Ascending aorta (tissue), 2 donors: Measurements from ENCODE around the gene ZMIZ1. TPM values are rescaled to one million over a fixed set of nuclear protein-coding genes. Genes with fewer than 3 reads are reported as not detected.

ENCODE experiments used
- DNase-seq, 2 donors: peaks; one replicate each; pipeline ENCODE4 v3.0.0-alpha.2; 2019; ENCODE audit warnings: low spot score in 2 of 2
- H3K27ac ChIP-seq, 2 donors: fragments of 200-600 bp; sonication (generic); one replicate each; pipeline ENCODE4 v1.5.1; 2016 to 2017; ENCODE audit warnings: mild to moderate bottlenecking in 1 of 2
- H3K27me3 ChIP-seq: fragments of 200-600 bp; sonication (generic); one replicate; pipeline ENCODE4 v1.5.1; 2017
- H3K36me3 ChIP-seq, 2 donors: fragments of 200-600 bp; sonication (generic); one replicate each; pipeline ENCODE4 v1.5.1; 2016
- H3K4me1 ChIP-seq, 2 donors: fragments of 200-600 bp; sonication (generic); one replicate each; pipeline ENCODE4 v1.5.1; 2016 to 2017; ENCODE audit warnings: mild to moderate bottlenecking in 1 of 2
- H3K4me3 ChIP-seq, 2 donors: fragments of 200-600 bp; sonication (generic); one replicate each; pipeline ENCODE4 v1.5.1; 2016 to 2017; ENCODE audit warnings: mild to moderate bottlenecking in 1 of 2
- H3K9me3 ChIP-seq, 2 donors: fragments of 200-600 bp; sonication (generic); one replicate each; pipeline ENCODE4 v1.5.1; 2016
- CTCF ChIP-seq, 3 experiments: fragments of 200-600 bp in 2 of 3; fragments of 450-650 bp in 1 of 3; sonication (generic) in 2 of 3; IDR thresholded peaks; one replicate each; pipeline ENCODE4 v1.5.1; 2016 to 2019; ENCODE audit warnings: antibody characterized with exemption in 3 of 3, mild to moderate bottlenecking in 1 of 3, moderate library complexity in 1 of 3
- intact Hi-C: fragments of 100-400 bp; cut with DNase I; formaldehyde crosslinking; loops from one replicate; pipeline ENCODE4 v1.15.1; 2023
- total RNA-seq: library from RNA; depleted of rRNA; stranded (reverse); fragments of >200 nt; gene quantifications from one replicate; pipeline ENCODE4 v1.1.0, GENCODE V29; 2016

Gene ZMIZ1
- total RNA-seq, 1 donor from 2014 or later = 96.2 TPM

DNA sequence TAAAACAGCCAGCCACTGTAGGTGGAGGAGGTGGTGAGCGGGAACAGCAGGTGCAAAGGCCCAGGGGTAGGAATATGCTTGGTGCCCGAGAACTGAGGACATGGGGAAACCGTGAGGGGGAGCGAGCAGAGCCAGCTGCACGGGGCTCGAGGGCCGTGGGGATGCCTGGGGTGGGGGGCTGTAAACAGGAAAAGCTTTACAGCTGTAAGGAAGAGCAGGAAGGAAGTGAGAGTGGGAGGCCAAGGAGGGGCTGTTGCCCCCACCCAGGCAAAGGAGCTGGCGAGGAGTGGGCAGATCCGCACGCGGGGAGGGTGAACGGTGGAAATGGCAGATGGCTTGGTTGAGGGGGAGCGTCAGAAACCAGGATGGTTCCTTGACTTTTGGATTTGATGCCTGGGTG, 34.4 kb downstream of the ZMIZ1 start:
- TF ChIP-seq CTCF (IDR thresholded peaks at IDR 0.05) = no peak
- peaks cover 26 to 55% of the 10 kb centered on the region in 2 donors for H3K4me1 ChIP-seq
- no peaks in the 10 kb centered on the region for H3K27me3 ChIP-seq
- no peak overlapping the region for H3K4me3 ChIP-seq
- H3K9me3 ChIP-seq = no peaks in the 10 kb centered on the region
- intact Hi-C loops = no loop called here
- no peak for DNase-seq
- peak overlapping the region; percentile 79 to 86 for H3K27ac ChIP-seq
- no peaks in the 10 kb centered on the region for H3K36me3 ChIP-seq

DNA sequence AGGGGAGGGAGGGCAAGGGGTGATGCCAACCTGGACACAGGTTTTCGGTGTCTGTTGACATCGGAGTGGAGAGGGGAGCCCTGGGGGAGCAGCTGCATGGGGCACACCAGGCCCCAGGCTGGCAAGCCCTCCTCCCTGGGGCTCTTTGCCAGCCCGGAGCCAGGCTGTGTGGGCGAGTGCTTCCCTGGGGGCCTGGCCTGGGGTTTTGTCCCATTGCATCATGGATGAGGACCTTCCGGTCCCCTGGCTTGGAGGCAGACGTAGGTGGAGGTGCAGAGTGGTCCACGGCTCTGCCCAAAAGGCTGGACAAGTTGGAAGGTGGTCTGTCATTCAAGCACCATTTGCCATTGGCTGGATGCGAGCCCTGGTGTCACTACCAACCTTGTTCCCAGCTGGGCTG, 34.8 kb downstream of the ZMIZ1 start:
- Histone ChIP-seq H3K27me3 (no peaks in the 10 kb centered on the region), H3K9me3 (no peaks in the 10 kb centered on the region), H3K36me3 (no peaks in the 10 kb centered on the region), H3K27ac (peak overlapping the region; percentile 79 to 86), H3K4me1 (peaks cover 26 to 50% of the 10 kb centered on the region in 2 donors), H3K4me3 (no peak overlapping the region)
- no peak for TF ChIP-seq CTCF (IDR thresholded peaks at IDR 0.05)
- DNase-seq = peak in 1 of 2 donors; percentile 73
- intact Hi-C loops = no loop called here

DNA sequence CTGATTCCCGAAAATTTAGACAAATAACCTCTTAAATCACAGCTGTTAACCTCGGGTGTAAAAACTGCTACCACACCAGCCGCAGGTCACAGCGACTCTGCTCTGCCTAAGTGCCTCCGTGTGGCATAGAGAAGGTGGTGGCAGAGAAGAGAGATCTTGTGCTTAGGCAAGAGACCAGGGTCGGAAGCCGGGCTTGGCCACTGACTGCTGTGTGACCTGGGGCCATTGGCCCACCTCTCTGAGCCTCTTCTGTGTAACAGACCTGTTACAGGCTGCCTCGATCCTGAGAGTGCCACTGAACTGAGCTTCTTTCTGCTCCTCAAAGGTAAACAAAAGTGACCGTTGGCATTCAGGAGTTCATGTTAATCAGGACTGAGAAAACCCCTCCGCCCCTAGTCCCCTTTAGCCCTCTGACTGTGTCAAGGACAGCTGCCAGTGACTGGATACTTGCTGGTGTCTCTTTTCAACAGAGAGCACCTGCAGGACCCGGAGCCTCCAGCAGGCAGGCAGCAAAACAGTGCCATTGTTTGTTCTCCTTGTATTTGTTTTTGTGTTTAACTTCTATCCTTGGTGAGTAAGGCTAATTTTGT, 36.5 kb downstream of the ZMIZ1 start:
- intact Hi-C loops = no loop called here
- Histone ChIP-seq H3K27ac (no peak overlapping the region), H3K9me3 (no peaks in the 10 kb centered on the region), H3K4me3 (no peak overlapping the region), H3K4me1 (peaks cover 26 to 50% of the 10 kb centered on the region in 2 donors), H3K36me3 (no peaks in the 10 kb centered on the region), H3K27me3 (no peaks in the 10 kb centered on the region)
- TF ChIP-seq CTCF (IDR thresholded peaks at IDR 0.05) = no peak
- no peak for DNase-seq

DNA sequence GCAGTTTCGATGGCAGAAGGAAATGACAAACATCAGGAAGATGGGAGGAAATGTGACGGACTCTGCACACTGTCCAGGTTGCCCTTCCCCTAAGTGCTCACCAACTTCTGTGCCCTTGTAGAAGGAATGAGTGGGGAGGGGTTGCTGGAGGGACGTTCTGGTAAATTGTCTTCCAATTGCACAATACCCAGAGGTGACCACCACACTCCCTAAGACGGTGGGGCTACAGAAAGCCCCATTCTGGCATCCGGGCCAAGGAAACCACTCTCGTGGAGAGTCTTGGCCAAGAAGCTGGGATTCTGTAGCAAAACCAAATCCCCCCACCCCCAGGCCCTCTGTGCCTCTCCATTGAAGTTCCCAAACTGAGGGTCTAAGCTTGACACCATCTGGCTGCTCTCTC, 37.1 kb downstream of the ZMIZ1 start:
- Histone ChIP-seq H3K27me3 (no peaks in the 10 kb centered on the region), H3K4me1 (peaks cover 26 to 45% of the 10 kb centered on the region in 2 donors), H3K9me3 (no peaks in the 10 kb centered on the region), H3K27ac (no peak overlapping the region), H3K36me3 (peaks cover 0 to 5% of the 10 kb centered on the region in 2 donors), H3K4me3 (no peak overlapping the region)
- intact Hi-C loops = no loop called here
- no peak for DNase-seq
- no peak for TF ChIP-seq CTCF (IDR thresholded peaks at IDR 0.05)

GRCh38 chr10:79106256-79107050, 37.7 kb downstream of the ZMIZ1 start:
- Histone ChIP-seq H3K9me3 (no peaks in the 10 kb centered on the region), H3K27ac (no peak overlapping the region), H3K36me3 (peaks cover 0 to 8% of the 10 kb centered on the region in 2 donors), H3K4me1 (peaks cover 23 to 38% of the 10 kb centered on the region in 2 donors), H3K4me3 (no peak overlapping the region), H3K27me3 (no peaks in the 10 kb centered on the region)
- intact Hi-C loops = no loop called here
- TF ChIP-seq CTCF (IDR thresholded peaks at IDR 0.05) = no peak
- no peak for DNase-seq
